B cell (primary cell): ENCODE data around the gene TAF11L13. TPM values are rescaled to one million over a fixed set of nuclear protein-coding genes. Genes with fewer than 3 reads are reported as not detected.

Experiments used
- ATAC-seq: fragments of 200-7000 bp; cut with Tn5 transposase; one replicate; pipeline ENCODE4 v1.10.0; 2021; ENCODE audit warnings: low read depth, mild to moderate bottlenecking, moderate number of reproducible peaks, moderate library complexity
- CTCF ChIA-PET: fragments of 350-600 bp; sonication (Branson Sonifier 250); formaldehyde crosslinking; loops from one replicate; lab custom pipeline; 2021; ENCODE audit warnings: antibody characterized with exemption, inconsistent platforms; lab: Charles Lee
- POLR2A ChIA-PET: fragments of 350-600 bp; sonication (Branson Sonifier 250); formaldehyde crosslinking; loops from one replicate; lab custom pipeline; 2021; ENCODE audit warnings: antibody characterized with exemption; lab: Charles Lee
- DNase-seq: peaks from one replicate; pipeline ENCODE4 v3.0.0; 2013
- H2AFZ ChIP-seq: 2 replicates; pipeline ENCODE4 v1.6.1; 2012; ENCODE audit warnings: mild to moderate bottlenecking, low read depth, low read length; ENCODE audit not compliant: insufficient read depth, poor library complexity, severe bottlenecking
- H3K27ac ChIP-seq, 2 donors: 1 replicate in 1 of 2; 2 replicates in 1 of 2; pipeline ENCODE4 v1.5.1; 2012 to 2013; ENCODE audit warnings: low read length in 2 of 2, mild to moderate bottlenecking in 2 of 2, moderate library complexity in 1 of 2
- H3K27me3 ChIP-seq, 4 experiments: fragments of 200-600 bp in 1 of 4; sonication (generic) in 1 of 4; replicated peaks in 1 of 4; 1 replicate in 2 of 4; 2 replicates in 2 of 4; pipeline versions ENCODE4 v1.6.1 to v1.7.0; 2013 to 2016; ENCODE audit warnings: low read length in 3 of 4, mild to moderate bottlenecking in 2 of 4, mixed read lengths in 1 of 4, moderate library complexity in 1 of 4; ENCODE audit not compliant: insufficient read depth in 4 of 4, control insufficient read depth in 3 of 4; ENCODE audit errors: control extremely low read depth in 1 of 4
- H3K36me3 ChIP-seq, 2 experiments: replicated peaks in 1 of 2; 1 replicate in 1 of 2; 2 replicates in 1 of 2; pipeline versions ENCODE4 v1.6.1 to v1.7.1; 2013; ENCODE audit warnings: low read length in 1 of 2; ENCODE audit not compliant: insufficient read depth in 2 of 2, control insufficient read depth in 1 of 2; ENCODE audit errors: control extremely low read depth in 1 of 2, extremely low read depth in 1 of 2
- H3K4me1 ChIP-seq, 2 donors: fragments of 200-600 bp in 1 of 2; sonication (generic) in 1 of 2; 1 replicate in 1 of 2; 2 replicates in 1 of 2; pipeline versions ENCODE4 v1.5.1 to v1.6.1; 2013 to 2017; ENCODE audit warnings: low read length in 2 of 2; ENCODE audit not compliant: control insufficient read depth in 2 of 2, insufficient read depth in 2 of 2
- H3K4me2 ChIP-seq: replicated peaks from 2 replicates; pipeline ENCODE3; 2012; ENCODE audit warnings: mild to moderate bottlenecking, low read depth, low read length; ENCODE audit not compliant: poor library complexity, severe bottlenecking
- H3K4me3 ChIP-seq, 5 experiments: fragments of 200-600 bp in 1 of 5; sonication (generic) in 1 of 5; 1 replicate in 3 of 5; 2 replicates in 2 of 5; pipeline versions ENCODE4 v1.5.1 to v1.7.0; 2011 to 2016; ENCODE audit warnings: low read length in 4 of 5, mild to moderate bottlenecking in 4 of 5, low read depth in 2 of 5, control low read depth in 1 of 5, moderate library complexity in 1 of 5; ENCODE audit not compliant: insufficient read depth in 1 of 5; ENCODE audit errors: control extremely low read depth in 1 of 5, extremely low read depth in 1 of 5
- H3K79me2 ChIP-seq: fragments of 200-600 bp; sonication (generic); one replicate; pipeline ENCODE4 v1.6.0; 2016; ENCODE audit warnings: low read length; ENCODE audit not compliant: control insufficient read depth, insufficient read depth
- H3K9ac ChIP-seq: fragments of 200-600 bp; sonication (generic); 2 replicates; pipeline ENCODE4 v1.6.1; 2017; ENCODE audit warnings: mild to moderate bottlenecking, low read length, moderate library complexity
- H3K9me3 ChIP-seq, 3 donors: one replicate each; pipeline versions ENCODE4 v1.6.1 to v1.7.1; 2013; ENCODE audit warnings: low read length in 2 of 3; ENCODE audit not compliant: control insufficient read depth in 2 of 3, insufficient read depth in 1 of 3; ENCODE audit errors: control extremely low read depth in 1 of 3
- H4K20me1 ChIP-seq: 2 replicates; pipeline ENCODE4 v1.6.0; 2012; ENCODE audit warnings: mild to moderate bottlenecking, low read length; ENCODE audit not compliant: insufficient read depth, control insufficient read depth, poor library complexity, severe bottlenecking
- H3K27ac Mint-ChIP-seq: one replicate; pipeline ENCODE4 v1.8.0; 2021; ENCODE audit warnings: mixed read lengths
- H3K27me3 Mint-ChIP-seq: one replicate; pipeline ENCODE4 v1.8.0; 2021; ENCODE audit warnings: mixed read lengths
- H3K4me1 Mint-ChIP-seq: one replicate; pipeline ENCODE4 v1.8.0; 2021; ENCODE audit warnings: mixed read lengths
- H3K4me3 Mint-ChIP-seq: one replicate; pipeline ENCODE4 v1.8.0; 2021; ENCODE audit warnings: mixed read lengths
- H3K9me3 Mint-ChIP-seq: one replicate; pipeline ENCODE4 v1.8.0; 2022; ENCODE audit warnings: mixed read lengths; ENCODE audit not compliant: insufficient read depth
- CTCF ChIP-seq: fragments of 200-600 bp; IDR thresholded peaks from one replicate; pipeline ENCODE4 v1.8.0; 2022; ENCODE audit warnings: antibody characterized with exemption, mild to moderate bottlenecking
- EZH2 ChIP-seq: IDR thresholded peaks from 2 replicates; pipeline ENCODE4 v1.6.1; 2012; ENCODE audit warnings: borderline replicate concordance, low read depth, mild to moderate bottlenecking, moderate library complexity, low read length; ENCODE audit not compliant: insufficient read depth, poor library complexity, severe bottlenecking
- WGBS: methylation state at CpG from one replicate; pipeline ENCODE4 v1.1.5; 2013; ENCODE audit warnings: missing lambda C conversion rate; ENCODE audit not compliant: insufficient coverage; 5-methylcytosine and 5-hydroxymethylcytosine counted together
- intact Hi-C: fragments of 100-400 bp; cut with micrococcal nuclease; formaldehyde crosslinking; loops from one replicate; pipeline ENCODE4 v1.10.0; 2022
- polyA plus RNA-seq: library from polyadenylated mRNA; depleted of rRNA; stranded (reverse); fragments of >200 nt; gene quantifications from 2 replicates; pipeline ENCODE4 v1.2.3, GENCODE V29; 2012
- total RNA-seq, 2 donors: library from RNA; stranded (reverse); fragments of 120-200 nt in 1 of 2; gene quantifications; 1 replicate in 1 of 2; 2 replicates in 1 of 2; pipeline versions ENCODE4 v1.2.3 to v1.2.4, GENCODE V29; 2013 to 2022

Gene TAF11L13
- total and polyA plus RNA-seq, 2 donors (not counting 1 experiment from before 2014, with no cell fraction given) = not detected

GRCh38 chr5:17665836-17666235 is 33.9 kb downstream of the TAF11L13 start:
- no peaks in the 10 kb centered on the region for H3K27me3 Mint-ChIP-seq
- H3K4me3 ChIP-seq = no peak overlapping the region
- no peak overlapping the region for H3K4me2 ChIP-seq
- no peak overlapping the region for H3K27ac ChIP-seq
- no peak overlapping the region for H3K4me3 Mint-ChIP-seq
- ChIA-PET POLR2A (no interaction called here), CTCF (interaction anchor here (0.9 to 1.6 kb wide), 2 partner anchors 450 to 476 kb away, joined by 3 to 7 read pairs; no protein-coding TSS in a partner anchor)
- no peaks in the 10 kb centered on the region for H3K36me3 ChIP-seq
- ATAC-seq (peak; percentile 14), DNase-seq (peak; percentile 23)
- no CpG with 5 or more reads among the region's 2 CpGs for WGBS
- TF ChIP-seq EZH2 (no peak), CTCF (no peak)
- peaks cover 19% of the 10 kb centered on the region for H3K4me1 Mint-ChIP-seq
- peaks cover 11 to 16% of the 10 kb centered on the region in 2 donors for H3K4me1 ChIP-seq
- no peak overlapping the region for H3K9ac ChIP-seq
- H3K27me3 ChIP-seq = no peaks in the 10 kb centered on the region
- intact Hi-C loops = no loop called here
- H2AFZ ChIP-seq = no peak overlapping the region
- H3K9me3 Mint-ChIP-seq = no peaks in the 10 kb centered on the region
- H3K79me2 ChIP-seq = no peaks in the 10 kb centered on the region
- peaks cover 0 to 22% (median 2%) of the 10 kb centered on the region in 3 donors for H3K9me3 ChIP-seq
- no peaks in the 10 kb centered on the region for H4K20me1 ChIP-seq
- H3K27ac Mint-ChIP-seq = no peak overlapping the region

- H3K9me3 Mint-ChIP-seq = peaks cover 6% of the 10 kb centered on the region
- H2AFZ ChIP-seq = no peak overlapping the region
- H3K4me1 Mint-ChIP-seq = peaks cover 19% of the 10 kb centered on the region
- no peak overlapping the region for H3K4me3 ChIP-seq
- no peak overlapping the region for H3K9ac ChIP-seq
- no peaks in the 10 kb centered on the region for H4K20me1 ChIP-seq
- H3K27me3 ChIP-seq = no peaks in the 10 kb centered on the region
- H3K27ac ChIP-seq = no peak overlapping the region
- peak overlapping the region; percentile 7 for H3K27ac Mint-ChIP-seq
- POLR2A ChIA-PET = no interaction called here
- peaks cover 11 to 16% of the 10 kb centered on the region in 2 donors for H3K4me1 ChIP-seq
- ATAC-seq (peak; percentile 51), DNase-seq (peak; percentile 39)
- H3K9me3 ChIP-seq = peaks cover 0 to 27% (median 11%) of the 10 kb centered on the region in 3 donors
- intact Hi-C loops = no loop called here
- peak overlapping the region; percentile 1 for H3K4me2 ChIP-seq
- no peaks in the 10 kb centered on the region for H3K27me3 Mint-ChIP-seq
- CTCF ChIA-PET = no interaction called here
- peak overlapping the region; percentile 59 for H3K4me3 Mint-ChIP-seq
- no peaks in the 10 kb centered on the region for H3K79me2 ChIP-seq
- no peaks in the 10 kb centered on the region for H3K36me3 ChIP-seq
- WGBS = no CpG with 5 or more reads among the region's 3 CpGs
- TF ChIP-seq CTCF (no peak), EZH2 (no peak)
Measured at GRCh38 chr5:17666726-17667235, 34.9 kb downstream of the TAF11L13 start.
